H1 (cell line): ENCODE measurements around the gene PRKAG3.

Source experiments
- BRCA1 ChIP-seq: IDR thresholded peaks from 2 replicates; pipeline ENCODE4 v1.6.1; 2012; ENCODE audit warnings: low read depth, low read length, improper control_type of control experiment
- CBX5 ChIP-seq: fragments of 300-800, 300-1000 bp; sonication (generic); IDR thresholded peaks from 2 replicates; pipeline ENCODE4 v1.7.1; 2016; ENCODE audit warnings: antibody characterized with exemption, low read length, low read depth
- CTCF ChIP-seq, 3 experiments: IDR thresholded peaks; 1 replicate in 2 of 3; 2 replicates in 1 of 3; pipeline versions ENCODE4 v1.5.1 to v1.6.1; 2011; ENCODE audit warnings: low read length in 3 of 3, mild to moderate bottlenecking in 3 of 3, inconsistent platforms in 2 of 3, low read depth in 1 of 3, moderate library complexity in 1 of 3; ENCODE audit not compliant: insufficient read depth in 1 of 3; ENCODE audit errors: control extremely low read depth in 1 of 3
- POLR2A ChIP-seq, 2 experiments: IDR thresholded peaks; 1 replicate in 1 of 2; 2 replicates in 1 of 2; pipeline ENCODE4 v1.6.1; 2011; ENCODE audit warnings: low read depth in 2 of 2, low read length in 2 of 2, mild to moderate bottlenecking in 2 of 2; ENCODE audit errors: control extremely low read depth in 1 of 2
- SIX5 ChIP-seq: IDR thresholded peaks from 2 replicates; pipeline ENCODE4 v1.6.1; 2011; ENCODE audit warnings: mild to moderate bottlenecking, low read depth, low read length
- SUZ12 ChIP-seq: fragments of 200-600 bp; sonication (generic); IDR thresholded peaks from 2 replicates; pipeline ENCODE4 v1.6.1; 2012; ENCODE audit warnings: mild to moderate bottlenecking, inconsistent platforms, low read length, moderate library complexity, mixed read lengths
- TAF1 ChIP-seq: IDR thresholded peaks from 2 replicates; pipeline ENCODE4 v1.6.1; 2011; ENCODE audit warnings: mild to moderate bottlenecking, low read depth, low read length
- USF2 ChIP-seq: IDR thresholded peaks from 2 replicates; pipeline ENCODE4 v1.6.1; 2011; ENCODE audit warnings: low read length, improper control_type of control experiment
- TF ChIP-seq, protein P1 (sequence below): IDR thresholded peaks from 2 replicates; pipeline ENCODE4 v1.6.1; 2012; ENCODE audit warnings: inconsistent platforms

GRCh38 chr2:218811382-218811781, 20.2 kb downstream of the PRKAG3 start:
- TF ChIP-seq USF2 (no peak), TAF1 (no peak), SIX5 (no peak), SUZ12 (no peak), CTCF (IDR thresholded peaks at IDR 0.05; ENCODE audit: control extremely low read depth in 1 of 3, insufficient read depth in 1 of 3, low read depth in 1 of 3, low read length in 3 of 3) (no peak), CBX5 (no peak), BRCA1 (no peak), POLR2A (IDR thresholded peaks at IDR 0.05; ENCODE audit: control extremely low read depth in 1 of 2, low read depth in 2 of 2, low read length in 2 of 2) (no peak)
- TF ChIP-seq, protein P1, sequence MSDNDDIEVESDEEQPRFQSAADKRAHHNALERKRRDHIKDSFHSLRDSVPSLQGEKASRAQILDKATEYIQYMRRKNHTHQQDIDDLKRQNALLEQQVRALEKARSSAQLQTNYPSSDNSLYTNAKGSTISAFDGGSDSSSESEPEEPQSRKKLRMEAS, result no peak
